GM23338 (cell line): ENCODE measurements around the gene ZNF366. TPM values are rescaled to one million over a fixed set of nuclear protein-coding genes. Genes with fewer than 3 reads are reported as not detected.

ENCODE experiments used
- ATAC-seq: fragments of 200-7000 bp; cut with Tn5 transposase; 3 replicates; pipeline ENCODE4 v1.9.1; 2020
- DNase-seq: peaks from one replicate; pipeline ENCODE4 v3.0.0-alpha.2; 2015; ENCODE audit warnings: low spot score
- H2AFZ ChIP-seq: fragments of 200-600 bp; sonication (generic); 2 replicates; pipeline ENCODE4 v1.8.0; 2016; ENCODE audit warnings: antibody characterized with exemption, mild to moderate bottlenecking, moderate library complexity
- H3F3A ChIP-seq: fragments of 200-600 bp; sonication (generic); replicated peaks from 2 replicates; pipeline ENCODE4 v1.8.0; 2017; ENCODE audit warnings: antibody characterized with exemption, mixed run types, low read depth
- H3K27ac ChIP-seq: fragments of 200-600 bp; sonication (generic); 2 replicates; pipeline ENCODE4 v1.6.1; 2016; ENCODE audit warnings: low read depth
- H3K27me3 ChIP-seq: fragments of 200-600 bp; sonication (generic); 2 replicates; pipeline ENCODE4 v1.8.0; 2016; ENCODE audit warnings: mild to moderate bottlenecking, mixed run types, moderate library complexity; ENCODE audit not compliant: insufficient read depth
- H3K36me3 ChIP-seq: fragments of 200-600 bp; sonication (generic); 2 replicates; pipeline ENCODE4 v1.8.0; 2016; ENCODE audit warnings: mild to moderate bottlenecking; ENCODE audit not compliant: insufficient read depth
- H3K4me1 ChIP-seq: fragments of 200-600 bp; sonication (generic); 2 replicates; pipeline ENCODE4 v1.8.0; 2016; ENCODE audit warnings: mild to moderate bottlenecking, moderate library complexity; ENCODE audit not compliant: insufficient read depth
- H3K4me2 ChIP-seq: fragments of 200-600 bp; sonication (generic); 2 replicates; pipeline ENCODE4 v1.7.1; 2017; ENCODE audit warnings: mixed run types
- H3K4me3 ChIP-seq: fragments of 200-600 bp; sonication (generic); 2 replicates; pipeline ENCODE4 v1.6.1; 2016; ENCODE audit warnings: mixed run types
- H3K79me2 ChIP-seq: fragments of 200-600 bp; sonication (generic); replicated peaks from 2 replicates; pipeline ENCODE4 v1.8.0; 2017; ENCODE audit warnings: mild to moderate bottlenecking; ENCODE audit not compliant: insufficient read depth
- H3K9me2 ChIP-seq: fragments of 200-600 bp; sonication (generic); 2 replicates; pipeline ENCODE4 v1.8.0; 2017; ENCODE audit not compliant: insufficient read depth
- H4K20me1 ChIP-seq: fragments of 200-600 bp; sonication (generic); replicated peaks from 2 replicates; pipeline ENCODE4 v1.8.0; 2017; ENCODE audit warnings: mild to moderate bottlenecking; ENCODE audit not compliant: insufficient read depth
- H3K27ac Mint-ChIP-seq: 2 replicates; pipeline ENCODE4 v1.8.0; 2020; ENCODE audit warnings: inconsistent platforms, mild to moderate bottlenecking, moderate library complexity, mixed read lengths
- H3K27me3 Mint-ChIP-seq: 3 replicates; pipeline ENCODE4 v1.8.0; 2022; ENCODE audit warnings: low read depth, mild to moderate bottlenecking, moderate library complexity, mixed read lengths, inconsistent platforms; ENCODE audit not compliant: insufficient read depth, poor library complexity
- H3K36me3 Mint-ChIP-seq: 3 replicates; pipeline ENCODE4 v1.8.0; 2021; ENCODE audit warnings: low read depth, mild to moderate bottlenecking, inconsistent platforms, moderate library complexity, mixed read lengths
- H3K4me1 Mint-ChIP-seq: 3 replicates; pipeline ENCODE4 v1.8.0; 2020; ENCODE audit warnings: mild to moderate bottlenecking, inconsistent platforms, mixed read lengths
- H3K4me3 Mint-ChIP-seq: 3 replicates; pipeline ENCODE4 v1.8.0; 2021; ENCODE audit warnings: moderate library complexity, mild to moderate bottlenecking, inconsistent platforms, mixed read lengths
- H3K9me3 Mint-ChIP-seq: 3 replicates; pipeline ENCODE4 v1.8.0; 2020; ENCODE audit warnings: moderate library complexity, mild to moderate bottlenecking, inconsistent platforms, mixed read lengths
- CREB1 ChIP-seq: fragments of 250-450 bp; sonication (Bioruptor Pico); IDR thresholded peaks from 2 replicates; pipeline ENCODE4 v1.5.0; 2020; ENCODE audit warnings: low read depth, mild to moderate bottlenecking, moderate library complexity
- EZH2 ChIP-seq: fragments of 200-600 bp; sonication (generic); IDR thresholded peaks from one replicate; pipeline ENCODE4 v1.8.0; 2017; ENCODE audit warnings: antibody characterized with exemption, mild to moderate bottlenecking, low read depth; ENCODE audit not compliant: unreplicated experiment
- EZH2phosphoT487 ChIP-seq: fragments of 200-600 bp; sonication (generic); IDR thresholded peaks from one replicate; pipeline ENCODE4 v1.8.1; 2018; ENCODE audit warnings: antibody characterized with exemption; ENCODE audit not compliant: unreplicated experiment
- STAT1 ChIP-seq: IDR thresholded peaks from one replicate; pipeline ENCODE4 v1.6.1; 2016; ENCODE audit warnings: antibody characterized with exemption; ENCODE audit not compliant: unreplicated experiment
- ZNF331 ChIP-seq: fragments of 250-450 bp; sonication (Bioruptor Pico); IDR thresholded peaks from 2 replicates; pipeline ENCODE4 v1.5.0; 2020; ENCODE audit warnings: low read depth, mild to moderate bottlenecking, moderate library complexity
- polyA plus RNA-seq: library from polyadenylated mRNA; unstranded; fragments of >200 nt; fragmentation: Nextera tagmentation; extraction: Ambion mirVana; gene quantifications from 2 replicates; pipeline ENCODE4 v1.2.1, GENCODE V29; 2016
- total RNA-seq: library from RNA; depleted of rRNA; stranded (reverse); fragments of >200 nt; shearing (Covaris generic); gene quantifications from 2 replicates; pipeline ENCODE4 v1.2.3, GENCODE V29; 2014; rRNA removed
- TF ChIP-seq, protein P1 (sequence below): IDR thresholded peaks from one replicate; pipeline ENCODE4 v1.6.1; 2018; ENCODE audit warnings: antibody characterized with exemption; ENCODE audit not compliant: unreplicated experiment
- TF ChIP-seq, protein P2 (sequence below), 2 experiments: fragments of 200-600 bp in 1 of 2; sonication (generic) in 1 of 2; conservative IDR thresholded peaks; 2 replicates each; pipeline versions ENCODE4 v1.5.1 to v1.6.1; 2016 to 2017; ENCODE audit warnings: antibody characterized with exemption in 2 of 2, low read depth in 2 of 2, mild to moderate bottlenecking in 2 of 2, moderate library complexity in 1 of 2

Gene ZNF366
- total and polyA plus RNA-seq, 2 experiments from 2014 or later, result not detected

DNA sequence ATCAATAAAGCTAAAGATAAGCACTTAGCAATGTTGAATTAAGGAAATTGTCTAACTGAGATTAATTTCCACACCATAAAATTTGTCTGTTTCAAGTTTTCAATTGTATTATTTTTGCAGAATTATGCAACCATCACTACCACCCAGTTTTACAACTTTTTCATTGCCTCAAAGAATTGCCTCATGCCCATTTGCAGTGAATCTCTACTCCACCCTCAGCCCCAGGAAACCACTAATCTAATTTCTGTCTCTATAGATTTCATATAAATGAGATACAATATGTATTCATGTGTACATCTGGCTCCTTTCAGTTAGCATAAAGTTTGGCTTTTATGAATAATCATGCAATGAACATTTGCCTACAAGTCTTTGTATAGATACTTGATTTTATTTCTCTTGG is 114.2 kb downstream of the ZNF366 start:
- Histone ChIP-seq H3K4me1 (no peaks in the 10 kb centered on the region), H3K79me2 (no peaks in the 10 kb centered on the region), H3K36me3 (no peaks in the 10 kb centered on the region), H3K27ac (no peak overlapping the region), H3F3A (no peaks in the 10 kb centered on the region), H4K20me1 (no peaks in the 10 kb centered on the region), H3K27me3 (no peaks in the 10 kb centered on the region), H2AFZ (no peak overlapping the region), H3K9me2 (no peaks in the 10 kb centered on the region), H3K4me2 (no peak overlapping the region), H3K4me3 (no peak overlapping the region)
- Mint-ChIP-seq H3K4me1 (peaks cover 5% of the 10 kb centered on the region), H3K4me3 (no peak overlapping the region), H3K27ac (no peak overlapping the region), H3K27me3 (peaks cover 2% of the 10 kb centered on the region), H3K9me3 (no peaks in the 10 kb centered on the region), H3K36me3 (no peaks in the 10 kb centered on the region)
- TF ChIP-seq ZNF331 (CRISPR knock-in tag), result no peak
- no peak for TF ChIP-seq STAT1
- TF ChIP-seq EZH2phosphoT487, result no peak
- TF ChIP-seq, protein P1, sequence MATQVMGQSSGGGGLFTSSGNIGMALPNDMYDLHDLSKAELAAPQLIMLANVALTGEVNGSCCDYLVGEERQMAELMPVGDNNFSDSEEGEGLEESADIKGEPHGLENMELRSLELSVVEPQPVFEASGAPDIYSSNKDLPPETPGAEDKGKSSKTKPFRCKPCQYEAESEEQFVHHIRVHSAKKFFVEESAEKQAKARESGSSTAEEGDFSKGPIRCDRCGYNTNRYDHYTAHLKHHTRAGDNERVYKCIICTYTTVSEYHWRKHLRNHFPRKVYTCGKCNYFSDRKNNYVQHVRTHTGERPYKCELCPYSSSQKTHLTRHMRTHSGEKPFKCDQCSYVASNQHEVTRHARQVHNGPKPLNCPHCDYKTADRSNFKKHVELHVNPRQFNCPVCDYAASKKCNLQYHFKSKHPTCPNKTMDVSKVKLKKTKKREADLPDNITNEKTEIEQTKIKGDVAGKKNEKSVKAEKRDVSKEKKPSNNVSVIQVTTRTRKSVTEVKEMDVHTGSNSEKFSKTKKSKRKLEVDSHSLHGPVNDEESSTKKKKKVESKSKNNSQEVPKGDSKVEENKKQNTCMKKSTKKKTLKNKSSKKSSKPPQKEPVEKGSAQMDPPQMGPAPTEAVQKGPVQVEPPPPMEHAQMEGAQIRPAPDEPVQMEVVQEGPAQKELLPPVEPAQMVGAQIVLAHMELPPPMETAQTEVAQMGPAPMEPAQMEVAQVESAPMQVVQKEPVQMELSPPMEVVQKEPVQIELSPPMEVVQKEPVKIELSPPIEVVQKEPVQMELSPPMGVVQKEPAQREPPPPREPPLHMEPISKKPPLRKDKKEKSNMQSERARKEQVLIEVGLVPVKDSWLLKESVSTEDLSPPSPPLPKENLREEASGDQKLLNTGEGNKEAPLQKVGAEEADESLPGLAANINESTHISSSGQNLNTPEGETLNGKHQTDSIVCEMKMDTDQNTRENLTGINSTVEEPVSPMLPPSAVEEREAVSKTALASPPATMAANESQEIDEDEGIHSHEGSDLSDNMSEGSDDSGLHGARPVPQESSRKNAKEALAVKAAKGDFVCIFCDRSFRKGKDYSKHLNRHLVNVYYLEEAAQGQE, result no peak
- TF ChIP-seq, protein P2, sequence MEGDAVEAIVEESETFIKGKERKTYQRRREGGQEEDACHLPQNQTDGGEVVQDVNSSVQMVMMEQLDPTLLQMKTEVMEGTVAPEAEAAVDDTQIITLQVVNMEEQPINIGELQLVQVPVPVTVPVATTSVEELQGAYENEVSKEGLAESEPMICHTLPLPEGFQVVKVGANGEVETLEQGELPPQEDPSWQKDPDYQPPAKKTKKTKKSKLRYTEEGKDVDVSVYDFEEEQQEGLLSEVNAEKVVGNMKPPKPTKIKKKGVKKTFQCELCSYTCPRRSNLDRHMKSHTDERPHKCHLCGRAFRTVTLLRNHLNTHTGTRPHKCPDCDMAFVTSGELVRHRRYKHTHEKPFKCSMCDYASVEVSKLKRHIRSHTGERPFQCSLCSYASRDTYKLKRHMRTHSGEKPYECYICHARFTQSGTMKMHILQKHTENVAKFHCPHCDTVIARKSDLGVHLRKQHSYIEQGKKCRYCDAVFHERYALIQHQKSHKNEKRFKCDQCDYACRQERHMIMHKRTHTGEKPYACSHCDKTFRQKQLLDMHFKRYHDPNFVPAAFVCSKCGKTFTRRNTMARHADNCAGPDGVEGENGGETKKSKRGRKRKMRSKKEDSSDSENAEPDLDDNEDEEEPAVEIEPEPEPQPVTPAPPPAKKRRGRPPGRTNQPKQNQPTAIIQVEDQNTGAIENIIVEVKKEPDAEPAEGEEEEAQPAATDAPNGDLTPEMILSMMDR (conservative IDR thresholded peaks at IDR 0.05; ENCODE audit: low read depth in 2 of 2), result no peak
- no peak for TF ChIP-seq CREB1 (CRISPR knock-in tag)
- no peak for TF ChIP-seq EZH2
- DNase-seq (no peak), ATAC-seq (no peak)

Other genes with a start within 250 kb of the ZNF366 start
- 128 and 141 TPM in 2 replicates for gene MRPS27, start 187.2 kb downstream of the ZNF366 start, total RNA-seq
- 53.2 TPM in 2 replicates for gene MRPS27, start 187.2 kb downstream of the ZNF366 start, polyA plus RNA-seq
- gene PTCD2, start 187.0 kb downstream of the ZNF366 start, total RNA-seq, result 11.3 and 14.5 TPM in 2 replicates
- 4.3 and 8.8 TPM in 2 replicates for gene PTCD2, start 187.0 kb downstream of the ZNF366 start, polyA plus RNA-seq